Calu3 (cell line): Measurements from ENCODE around the gene IRAK2. TPM values are rescaled to one million over a fixed set of nuclear protein-coding genes. Genes with fewer than 3 reads are reported as not detected.
"Not testable (repeated sequence)": the region's sequence is repeated elsewhere in the genome, so short reads cannot be mapped to it uniquely, and the experiment has no call there.

Experiments used
- BruUV-seq: library from RNA; stranded (reverse); fragments of 400-500 nt; replicated peaks from 2 replicates; lab custom pipeline; 2021; lab: Mats Ljungman, UMichigan
- CTCF ChIA-PET: fragments of 300-600 bp; sonication (Branson Sonifier 250); formaldehyde crosslinking; loops from one replicate; lab custom pipeline; 2022; ENCODE audit warnings: antibody characterized with exemption; lab: Charles Lee
- DNase-seq: peaks from one replicate; pipeline ENCODE4 v3.0.0; 2022
- H3K27ac Mint-ChIP-seq: one replicate; pipeline ENCODE4 v1.8.0; 2022; ENCODE audit warnings: mixed read lengths; ENCODE audit not compliant: unreplicated experiment
- H3K27me3 Mint-ChIP-seq: one replicate; pipeline ENCODE4 v1.8.0; 2022; ENCODE audit warnings: mixed read lengths; ENCODE audit not compliant: unreplicated experiment
- H3K36me3 Mint-ChIP-seq: one replicate; pipeline ENCODE4 v1.8.0; 2022; ENCODE audit warnings: mild to moderate bottlenecking, moderate library complexity, mixed read lengths; ENCODE audit not compliant: insufficient read depth, unreplicated experiment
- H3K4me1 Mint-ChIP-seq: one replicate; pipeline ENCODE4 v1.8.0; 2022; ENCODE audit warnings: mild to moderate bottlenecking, low read depth, mixed read lengths; ENCODE audit not compliant: unreplicated experiment
- H3K4me3 Mint-ChIP-seq: one replicate; pipeline ENCODE4 v1.8.0; 2022; ENCODE audit warnings: mild to moderate bottlenecking, low read depth, moderate library complexity, mixed read lengths; ENCODE audit not compliant: unreplicated experiment
- H3K9me3 Mint-ChIP-seq: one replicate; pipeline ENCODE4 v1.8.0; 2022; ENCODE audit warnings: low read depth, mixed read lengths; ENCODE audit not compliant: unreplicated experiment
- CTCF ChIP-seq: fragments of 200-600 bp; IDR thresholded peaks from one replicate; pipeline ENCODE4 v1.8.0; 2022; ENCODE audit warnings: antibody characterized with exemption; ENCODE audit not compliant: unreplicated experiment
- intact Hi-C: fragments of 100-400 bp; cut with micrococcal nuclease; formaldehyde crosslinking; loops from one replicate; pipeline ENCODE4 v1.10.0; 2022; ENCODE audit not compliant: unreplicated experiment
- total RNA-seq: library from RNA; stranded (reverse); gene quantifications from 2 replicates; pipeline ENCODE4 v1.2.3, GENCODE V29; 2022

IRAK2 gene
- total RNA-seq, 1 experiment from 2014 or later, result 31.6 TPM

GRCh38 chr3:10155123-10155472, 9.6 kb upstream of the IRAK2 start:
- no TSS peak for BruUV-seq
- Mint-ChIP-seq H3K4me1 (no peaks in the 10 kb centered on the region), H3K4me3 (no peak overlapping the region), H3K36me3 (peaks cover 49% of the 10 kb centered on the region), H3K27me3 (no peaks in the 10 kb centered on the region), H3K27ac (no peak overlapping the region), H3K9me3 (no peaks in the 10 kb centered on the region)
- TF ChIP-seq CTCF, result no peak
- no peak for DNase-seq
- intact Hi-C loops, result no loop called here
- CTCF ChIA-PET, result no interaction called here

GRCh38 chr3:10155658-10156057, 9.1 kb upstream of the IRAK2 start:
- H3K9me3 Mint-ChIP-seq, result no peaks in the 10 kb centered on the region
- no peak overlapping the region for H3K27ac Mint-ChIP-seq
- no peak overlapping the region for H3K4me3 Mint-ChIP-seq
- no peak for TF ChIP-seq CTCF
- H3K36me3 Mint-ChIP-seq, result peaks cover 43% of the 10 kb centered on the region
- DNase-seq, result no peak
- H3K4me1 Mint-ChIP-seq, result no peaks in the 10 kb centered on the region
- BruUV-seq, result no TSS peak
- H3K27me3 Mint-ChIP-seq, result no peaks in the 10 kb centered on the region
- CTCF ChIA-PET, result no interaction called here
- intact Hi-C loops, result no loop called here

- no peaks in the 10 kb centered on the region for H3K27me3 Mint-ChIP-seq
- intact Hi-C loops, result no loop called here
Measured at GRCh38 chr3:10157031-10157430, 7.7 kb upstream of the IRAK2 start.

GRCh38 chr3:10158555-10158954, 6.2 kb upstream of the IRAK2 start:
- peaks cover 23% of the 10 kb centered on the region for H3K36me3 Mint-ChIP-seq
- H3K9me3 Mint-ChIP-seq, BruUV-seq, H3K27me3 Mint-ChIP-seq, H3K4me3 Mint-ChIP-seq, H3K27ac Mint-ChIP-seq, intact Hi-C loops, DNase-seq, H3K4me1 Mint-ChIP-seq: not testable (repeated sequence)
- CTCF ChIA-PET, result interaction anchor here (0.6 to 0.7 kb wide), 3 partner anchors 15 to 176 kb away, joined by 3 to 4 read pairs (median 3); no protein-coding TSS in a partner anchor

More at GRCh38 chr3:10157031-10157430, 7.7 kb upstream of the IRAK2 start:
- H3K9me3 Mint-ChIP-seq, result no peaks in the 10 kb centered on the region
- DNase-seq, result no peak
- BruUV-seq, result no TSS peak
- H3K4me1 Mint-ChIP-seq, result no peaks in the 10 kb centered on the region
- CTCF ChIA-PET, result no interaction called here
- peaks cover 30% of the 10 kb centered on the region for H3K36me3 Mint-ChIP-seq
- no peak overlapping the region for H3K4me3 Mint-ChIP-seq
- no peak for TF ChIP-seq CTCF
- no peak overlapping the region for H3K27ac Mint-ChIP-seq

GRCh38 chr3:10160346-10160745, 4.4 kb upstream of the IRAK2 start:
- no TSS peak for BruUV-seq
- no peak for DNase-seq
- no peaks in the 10 kb centered on the region for H3K4me1 Mint-ChIP-seq
- no peak overlapping the region for H3K4me3 Mint-ChIP-seq
- CTCF ChIA-PET, result no interaction called here
- TF ChIP-seq CTCF, result no peak
- H3K9me3 Mint-ChIP-seq, result no peaks in the 10 kb centered on the region
- H3K27me3 Mint-ChIP-seq, result no peaks in the 10 kb centered on the region
- intact Hi-C loops, result no loop called here
- peaks cover 21% of the 10 kb centered on the region for H3K36me3 Mint-ChIP-seq
- H3K27ac Mint-ChIP-seq, result no peak overlapping the region
